ENCODE measurements around the gene MAP1LC3A. TPM values are rescaled to one million over a fixed set of nuclear protein-coding genes. Genes with fewer than 3 reads are reported as not detected.

Gene MAP1LC3A
- total RNA-seq, 3 donors from 2014 or later, result 30.6 to 61.6 (median 47.8) TPM

- ATAC-seq, result no peak
- intact Hi-C loops (cut with DNase I, micrococcal nuclease), result no loop called here
- no peak for TF ChIP-seq CTCF (IDR thresholded peaks at IDR 0.05)
- Histone ChIP-seq H3K36me3 (ENCODE audit: low read depth) (no peaks in the 10 kb centered on the region), H3K4me3 (no peak overlapping the region), H3K4me1 (ENCODE audit: low read depth) (peaks cover 29% of the 10 kb centered on the region), H3K9me3 (no peaks in the 10 kb centered on the region)
- DNase-seq, result no peak
Observed at GRCh38 chr20:34582221-34582620, 23.7 kb downstream of the MAP1LC3A start.

GRCh38 chr20:34582911-34583310 is 24.4 kb downstream of the MAP1LC3A start:
- peaks cover 29% of the 10 kb centered on the region for H3K4me1 ChIP-seq (ENCODE audit: low read depth)
- H3K36me3 ChIP-seq (ENCODE audit: low read depth), result no peaks in the 10 kb centered on the region
- intact Hi-C loops (cut with DNase I, micrococcal nuclease), result no loop called here
- ATAC-seq, result no peak
- H3K4me3 ChIP-seq, result peak overlapping the region; percentile 0
- no peak for DNase-seq
- no peaks in the 10 kb centered on the region for H3K9me3 ChIP-seq
- TF ChIP-seq CTCF (IDR thresholded peaks at IDR 0.05), result no peak

GRCh38 chr20:34583544-34583943 is 25.0 kb downstream of the MAP1LC3A start:
- peak in 1 of 3 donors; percentile 51 for DNase-seq
- Histone ChIP-seq H3K4me3 (no peak overlapping the region), H3K36me3 (ENCODE audit: low read depth) (no peaks in the 10 kb centered on the region), H3K4me1 (ENCODE audit: low read depth) (peaks cover 29% of the 10 kb centered on the region), H3K9me3 (no peaks in the 10 kb centered on the region)
- TF ChIP-seq CTCF (IDR thresholded peaks at IDR 0.05), result no peak
- intact Hi-C loops (cut with DNase I, micrococcal nuclease), result no loop called here
- ATAC-seq, result no peak

- ATAC-seq, result no peak
- no peak overlapping the region for H3K4me3 ChIP-seq
- H3K9me3 ChIP-seq, result no peaks in the 10 kb centered on the region
- DNase-seq, result no peak
- no peaks in the 10 kb centered on the region for H3K36me3 ChIP-seq (ENCODE audit: low read depth)
- no peak for TF ChIP-seq CTCF (IDR thresholded peaks at IDR 0.05)
- H3K4me1 ChIP-seq (ENCODE audit: low read depth), result peaks cover 14% of the 10 kb centered on the region
- intact Hi-C loops (cut with DNase I, micrococcal nuclease), result no loop called here
Observed at GRCh38 chr20:34585019-34585418, 26.5 kb downstream of the MAP1LC3A start.

GRCh38 chr20:34586488-34587163 is 28.1 kb downstream of the MAP1LC3A start:
- no peak for DNase-seq
- no peak overlapping the region for H3K4me3 ChIP-seq
- no peaks in the 10 kb centered on the region for H3K36me3 ChIP-seq (ENCODE audit: low read depth)
- peaks cover 4% of the 10 kb centered on the region for H3K4me1 ChIP-seq (ENCODE audit: low read depth)
- no peaks in the 10 kb centered on the region for H3K9me3 ChIP-seq
- no peak for TF ChIP-seq CTCF (IDR thresholded peaks at IDR 0.05)
- intact Hi-C loops (cut with DNase I, micrococcal nuclease), result no loop called here
- no peak for ATAC-seq

Measured in mucosa of descending colon (tissue), 3 donors.